Ovary (tissue), 9 donors: ENCODE results near the gene BRAF. TPM values are rescaled to one million over a fixed set of nuclear protein-coding genes. Genes with fewer than 3 reads are reported as not detected.
A peak's percentile ranks its signal among the peaks of the same experiment; 100 is the strongest.
"Not testable (repeated sequence)": the region's sequence is repeated elsewhere in the genome, so short reads cannot be mapped to it uniquely, and the experiment has no call there.

ENCODE experiments used
- DNase-seq, 5 donors: peaks; one replicate each; pipeline ENCODE4 v3.0.0-alpha.2; 2019 to 2020
- H3K27ac ChIP-seq, 2 donors: fragments of 200-600 bp; one replicate each; pipeline versions ENCODE4 v1.5.1 to v1.8.0; 2019 to 2022
- H3K27me3 ChIP-seq: fragments of 200-600 bp; one replicate; pipeline ENCODE4 v1.8.0; 2022
- H3K36me3 ChIP-seq: fragments of 200-600 bp; sonication (generic); one replicate; pipeline ENCODE4 v1.5.1; 2019
- H3K4me1 ChIP-seq: one replicate; pipeline ENCODE4 v1.8.1; 2013; ENCODE audit warnings: mild to moderate bottlenecking, moderate library complexity; ENCODE audit not compliant: insufficient read depth
- H3K4me3 ChIP-seq: fragments of 200-600 bp; sonication (generic); one replicate; pipeline ENCODE4 v1.5.1; 2017
- H3K9me3 ChIP-seq, 2 donors: fragments of 200-600 bp in 1 of 2; sonication (generic) in 1 of 2; one replicate each; pipeline versions ENCODE4 v1.5.1 to v1.8.1; 2013 to 2019; ENCODE audit warnings: mild to moderate bottlenecking in 1 of 2, moderate library complexity in 1 of 2
- CTCF ChIP-seq, 3 donors: fragments of 450-650 bp in 2 of 3; fragments of 200-600 bp in 1 of 3; IDR thresholded peaks; one replicate each; pipeline versions ENCODE4 v1.5.1 to v1.8.0; 2016 to 2022; ENCODE audit warnings: antibody characterized with exemption in 3 of 3, mild to moderate bottlenecking in 1 of 3
- EP300 ChIP-seq: sonication (generic); formaldehyde crosslinking; IDR thresholded peaks from one replicate; pipeline ENCODE4 v1.6.1; 2017; ENCODE audit warnings: antibody characterized with exemption
- POLR2A ChIP-seq: fragments of 450-650 bp; IDR thresholded peaks from one replicate; pipeline ENCODE4 v1.6.1; 2017; ENCODE audit warnings: antibody characterized with exemption, mild to moderate bottlenecking, moderate library complexity
- WGBS, 3 donors: extraction: QIAGEN DNeasy Blood & Tissue Kit in 1 of 3; methylation state at CpG; one replicate each; pipeline versions ENCODE4 v1.1.5 to v1.1.7; 2013 to 2017; 5-methylcytosine and 5-hydroxymethylcytosine counted together
- intact Hi-C, 4 donors: fragments of 100-400 bp; cut with DNase I; formaldehyde crosslinking; loops; one replicate each; pipeline versions ENCODE4 v1.11.0 to v1.15.1; 2022 to 2023
- polyA plus RNA-seq, 2 donors: library from polyadenylated mRNA; stranded (reverse); fragments of 200-250 nt in 1 of 2; fragments of 350-450 nt in 1 of 2; fragmentation: Illumina TruSeq in 1 of 2; extraction: RNeasy Lipid Tissue Mini Kit (QIAGEN cat#74804) in 1 of 2; gene quantifications; one replicate each; pipeline ENCODE4 v1.2.3, GENCODE V29; 2013 to 2014
- total RNA-seq, 7 donors: library from RNA; depleted of rRNA in 2 of 7; stranded (reverse); fragments of >200 nt in 2 of 7; fragmentation: NEBNext Ultra II Directional in 3 of 7; extraction: Animal tissue kit (Norgen Biotek cat#: 25700) in 3 of 7; gene quantifications; one replicate each; pipeline versions ENCODE4 v1.1.0 to v1.2.4, GENCODE V29; 2016 to 2023
- donor health status: DM: no; HTN: no; CAD: no; lungs with moderate emphysema.
- donor health status: DM: no; HTN: no; CAD: no.
- donor health status: Bipolar disorder and iron deficiency.
- donor health status: DM: yes; HTN: yes; CAD: no.
- donor health status: DM: no; HTN: no; CAD: no.
- donor health status: DM: yes; HTN: yes; CAD: no.

BRAF gene
- total and polyA plus RNA-seq, 9 donors: 8.3 to 52.0 (median 41.2) TPM

- H3K4me3 ChIP-seq: peak overlapping the region; percentile 89
- peak; percentile 96 to 98 (median 97) for DNase-seq
- no peaks in the 10 kb centered on the region for H3K36me3 ChIP-seq
- intact Hi-C loops: loop anchor here in 1 of 4 donors (5.0 kb wide), 1 partner anchor 316 kb away; the partner anchor contains the start of gene MRPS33
- no peaks in the 10 kb centered on the region for H3K27me3 ChIP-seq
- no peaks in the 10 kb centered on the region for H3K9me3 ChIP-seq
- peak overlapping the region in 1 of 2 donors; percentile 91 for H3K27ac ChIP-seq
- no peak for TF ChIP-seq CTCF (IDR thresholded peaks at IDR 0.05)
- no peak for TF ChIP-seq EP300
- TF ChIP-seq POLR2A: no peak
- 11 to 13% (median 12%) methylated on average over 23 of the region's 23 CpGs for WGBS, 3 donors
- H3K4me1 ChIP-seq: peaks cover 12% of the 10 kb centered on the region
Observed at GRCh38 chr7:140696024-140696679, 228.6 kb downstream of the BRAF start.

- Histone ChIP-seq H3K36me3 (no peaks in the 10 kb centered on the region), H3K27me3 (no peaks in the 10 kb centered on the region), H3K27ac (no peak overlapping the region), H3K4me3 (no peak overlapping the region), H3K9me3 (no peaks in the 10 kb centered on the region), H3K4me1 (peaks cover 12% of the 10 kb centered on the region)
- no peak for DNase-seq
- WGBS, 3 donors: 90 to 93% (median 90%) methylated on average over 11 of the region's 11 CpGs
- intact Hi-C loops: loop anchor here in 1 of 4 donors (5.0 kb wide), 1 partner anchor 317 kb away; the partner anchor contains the start of gene MRPS33
- TF ChIP-seq CTCF (IDR thresholded peaks at IDR 0.05) (no peak), POLR2A (no peak), EP300 (no peak)
Observed at GRCh38 chr7:140695381-140695780, 229.3 kb downstream of the BRAF start.

- Histone ChIP-seq H3K27me3 (no peaks in the 10 kb centered on the region), H3K4me3 (no peak overlapping the region), H3K27ac (no peak overlapping the region), H3K9me3 (no peaks in the 10 kb centered on the region), H3K36me3 (no peaks in the 10 kb centered on the region), H3K4me1 (peaks cover 12% of the 10 kb centered on the region)
- 76 to 85% (median 83%) methylated on average over 6 of the region's 6 CpGs for WGBS, 3 donors
- no peak for DNase-seq
- intact Hi-C loops: no loop called here
- TF ChIP-seq POLR2A (no peak), EP300 (no peak), CTCF (IDR thresholded peaks at IDR 0.05) (no peak)
Observed at GRCh38 chr7:140694592-140694991, 230.1 kb downstream of the BRAF start.

- WGBS, 3 donors: 91 to 93% (median 93%) methylated on average over 10 of the region's 10 CpGs
- H3K4me1 ChIP-seq: peaks cover 12% of the 10 kb centered on the region
- H3K9me3 ChIP-seq, DNase-seq, H3K36me3 ChIP-seq, H3K27me3 ChIP-seq, H3K4me3 ChIP-seq, intact Hi-C loops, H3K27ac ChIP-seq: not testable (repeated sequence)
Observed at GRCh38 chr7:140693849-140694248, 230.9 kb downstream of the BRAF start.

- no peaks in the 10 kb centered on the region for H3K9me3 ChIP-seq
- intact Hi-C loops: no loop called here
- no peaks in the 10 kb centered on the region for H3K36me3 ChIP-seq
- no peak overlapping the region for H3K4me3 ChIP-seq
- H3K27ac ChIP-seq: no peak overlapping the region
- no peak for DNase-seq
- no peak for TF ChIP-seq CTCF (IDR thresholded peaks at IDR 0.05)
- TF ChIP-seq POLR2A: no peak
- no peak for TF ChIP-seq EP300
- H3K27me3 ChIP-seq: no peaks in the 10 kb centered on the region
- 88 to 91% (median 89%) methylated on average over 12 of the region's 12 CpGs for WGBS, 3 donors
- peaks cover 4% of the 10 kb centered on the region for H3K4me1 ChIP-seq
Observed at GRCh38 chr7:140691376-140692045, 233.2 kb downstream of the BRAF start.
